Measurements from ENCODE around the gene DPP10.

Gene DPP10

DNA sequence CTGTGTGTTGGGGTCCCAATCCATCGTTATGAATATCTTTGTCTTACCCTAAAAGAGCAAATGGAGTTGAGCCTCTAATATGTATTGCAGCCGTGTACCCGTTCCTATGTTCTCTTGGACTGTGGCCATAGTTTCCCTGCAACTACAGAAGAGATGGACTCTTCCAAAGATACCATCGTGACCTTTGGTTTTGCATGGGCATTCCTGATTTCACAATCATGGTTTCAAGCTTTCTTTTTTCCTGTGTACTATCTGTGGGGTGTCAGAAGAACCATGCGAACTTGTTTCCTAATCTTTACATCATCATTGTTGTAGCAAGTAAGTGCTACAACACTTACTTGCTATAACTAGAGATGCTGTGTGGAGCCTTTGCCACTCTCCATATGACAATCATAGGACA is 1295.7 kb downstream of the DPP10 start:
- Histone ChIP-seq H3K27ac (ENCODE audit: low read depth, low read length) (no peak overlapping the region), H3K36me3 (ENCODE audit: control insufficient read depth, insufficient read depth, low read length) (no peaks in the 10 kb centered on the region), H3K27me3 (ENCODE audit: control insufficient read depth, insufficient read depth, low read length) (no peaks in the 10 kb centered on the region), H3K9ac (ENCODE audit: low read length) (no peak overlapping the region), H3K4me1 (ENCODE audit: control insufficient read depth, insufficient read depth, low read length) (no peaks in the 10 kb centered on the region), H3K4me3 (ENCODE audit: low read length) (no peak overlapping the region)

DNA sequence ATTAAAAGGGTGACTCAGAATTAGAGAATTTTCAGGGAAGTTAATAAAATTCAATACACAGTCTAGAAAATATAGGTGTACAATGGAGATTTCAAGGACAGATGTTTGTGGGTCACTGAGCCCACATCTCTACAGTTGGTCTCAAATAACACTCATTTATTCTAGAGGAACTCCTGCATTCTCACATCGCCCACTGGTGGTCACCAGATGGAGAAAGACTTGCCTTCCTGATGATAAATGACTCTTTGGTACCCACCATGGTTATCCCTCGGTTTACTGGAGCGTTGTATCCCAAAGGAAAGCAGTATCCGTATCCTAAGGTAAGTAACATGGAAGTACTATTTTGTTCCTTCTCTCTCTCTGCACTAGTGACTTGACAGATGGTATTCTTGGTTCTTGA is 1297.1 kb downstream of the DPP10 start:
- Histone ChIP-seq H3K9ac (ENCODE audit: low read length) (no peak overlapping the region), H3K27ac (ENCODE audit: low read depth, low read length) (no peak overlapping the region), H3K4me3 (ENCODE audit: low read length) (no peak overlapping the region), H3K36me3 (ENCODE audit: control insufficient read depth, insufficient read depth, low read length) (no peaks in the 10 kb centered on the region), H3K4me1 (ENCODE audit: control insufficient read depth, insufficient read depth, low read length) (no peaks in the 10 kb centered on the region), H3K27me3 (ENCODE audit: control insufficient read depth, insufficient read depth, low read length) (no peaks in the 10 kb centered on the region)

DNA sequence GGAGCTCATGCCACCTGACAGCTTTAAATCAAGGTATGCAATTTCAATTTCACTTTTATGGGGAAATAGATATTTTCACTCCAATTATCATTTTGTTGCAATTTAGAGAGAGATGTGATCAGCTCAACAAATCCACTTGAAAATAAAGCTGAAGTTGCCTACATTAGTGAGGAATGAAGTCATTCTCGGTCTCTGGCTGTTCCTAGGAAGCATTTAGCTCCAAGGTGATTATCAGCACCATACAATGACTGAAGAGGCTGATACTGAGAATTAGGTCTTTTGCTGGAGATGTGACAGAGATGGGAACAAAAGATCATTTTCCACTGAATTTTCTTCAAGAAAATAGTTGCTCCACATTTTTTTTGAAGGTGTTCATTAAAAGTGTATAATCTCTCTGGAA is 1303.7 kb downstream of the DPP10 start:
- H3K36me3 ChIP-seq (ENCODE audit: control insufficient read depth, insufficient read depth, low read length): no peaks in the 10 kb centered on the region
- no peak overlapping the region for H3K27ac ChIP-seq (ENCODE audit: low read depth, low read length)
- no peak overlapping the region for H3K4me3 ChIP-seq (ENCODE audit: low read length)
- H3K4me1 ChIP-seq (ENCODE audit: control insufficient read depth, insufficient read depth, low read length): no peaks in the 10 kb centered on the region
- H3K27me3 ChIP-seq (ENCODE audit: control insufficient read depth, insufficient read depth, low read length): no peaks in the 10 kb centered on the region
- H3K9ac ChIP-seq (ENCODE audit: low read length): no peak overlapping the region

DNA sequence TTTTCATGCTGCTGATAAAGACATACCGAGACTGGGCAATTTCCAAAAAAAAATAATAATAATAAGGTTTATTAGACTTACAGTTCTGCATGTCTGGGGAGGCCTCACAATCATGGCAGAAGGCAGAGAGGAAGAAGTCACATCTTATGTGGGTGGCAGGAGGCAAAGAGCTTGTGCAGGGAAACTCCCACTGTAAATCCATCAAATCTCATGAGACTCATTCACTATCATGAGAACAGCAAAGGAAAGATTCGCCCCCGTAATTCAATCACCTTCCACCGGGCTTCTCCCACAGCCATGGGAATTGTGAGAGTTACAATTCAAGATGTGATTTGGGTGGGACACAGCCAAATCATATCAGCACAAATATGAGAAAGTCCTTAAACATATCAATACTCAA is 1314.8 kb downstream of the DPP10 start:
- no peak overlapping the region for H3K4me3 ChIP-seq (ENCODE audit: low read length)
- no peaks in the 10 kb centered on the region for H3K36me3 ChIP-seq (ENCODE audit: control insufficient read depth, insufficient read depth, low read length)
- no peaks in the 10 kb centered on the region for H3K27me3 ChIP-seq (ENCODE audit: control insufficient read depth, insufficient read depth, low read length)
- H3K27ac ChIP-seq (ENCODE audit: low read depth, low read length): no peak overlapping the region
- H3K9ac ChIP-seq (ENCODE audit: low read length): no peak overlapping the region
- H3K4me1 ChIP-seq (ENCODE audit: control insufficient read depth, insufficient read depth, low read length): no peaks in the 10 kb centered on the region

DNA sequence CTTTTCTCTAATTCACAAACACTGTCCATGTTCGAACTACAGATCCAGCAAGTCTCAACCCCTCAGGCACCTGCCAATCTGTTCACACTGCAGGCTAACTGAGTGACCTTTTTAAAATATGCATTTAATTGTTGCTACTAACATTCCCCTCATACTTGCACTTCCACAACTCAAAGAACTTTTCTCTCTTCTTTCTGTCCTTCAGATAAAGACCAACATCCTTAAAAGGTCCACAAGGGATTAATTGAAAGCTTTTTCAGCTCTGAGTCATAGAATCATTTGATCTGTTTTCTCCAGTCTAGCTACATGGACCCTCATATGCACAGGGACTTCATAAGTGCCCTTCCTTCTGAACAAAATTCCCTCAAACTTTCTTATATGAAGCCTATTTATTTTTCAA is 1321.2 kb downstream of the DPP10 start:
- Histone ChIP-seq H3K4me3 (ENCODE audit: low read length) (no peak overlapping the region), H3K36me3 (ENCODE audit: control insufficient read depth, insufficient read depth, low read length) (no peaks in the 10 kb centered on the region), H3K27me3 (ENCODE audit: control insufficient read depth, insufficient read depth, low read length) (no peaks in the 10 kb centered on the region), H3K9ac (ENCODE audit: low read length) (no peak overlapping the region), H3K4me1 (ENCODE audit: control insufficient read depth, insufficient read depth, low read length) (no peaks in the 10 kb centered on the region), H3K27ac (ENCODE audit: low read depth, low read length) (no peak overlapping the region)

DNA sequence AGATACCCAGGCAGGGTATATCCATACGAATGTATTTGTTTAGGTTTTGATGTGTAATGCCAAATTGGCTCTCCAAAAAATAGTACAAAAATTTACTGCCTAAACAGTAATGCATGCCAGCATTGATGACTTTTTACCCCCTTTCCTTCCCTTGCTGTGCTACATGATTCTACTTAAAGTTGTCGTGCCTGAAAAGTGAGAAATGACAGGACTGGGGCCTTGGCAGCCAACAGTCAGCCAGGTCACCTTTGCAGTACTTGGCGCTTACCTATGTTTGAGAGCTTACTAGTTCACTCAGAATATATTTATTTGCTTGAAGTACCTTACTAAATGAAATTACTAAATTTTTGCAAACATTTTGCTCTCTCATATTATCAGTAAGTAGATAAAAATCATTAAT is 1329.1 kb downstream of the DPP10 start:
- Histone ChIP-seq H3K4me3 (ENCODE audit: low read length) (no peak overlapping the region), H3K36me3 (ENCODE audit: control insufficient read depth, insufficient read depth, low read length) (no peaks in the 10 kb centered on the region), H3K27me3 (ENCODE audit: control insufficient read depth, insufficient read depth, low read length) (no peaks in the 10 kb centered on the region), H3K4me1 (ENCODE audit: control insufficient read depth, insufficient read depth, low read length) (no peaks in the 10 kb centered on the region), H3K27ac (ENCODE audit: low read depth, low read length) (no peak overlapping the region), H3K9ac (ENCODE audit: low read length) (no peak overlapping the region)

DNA sequence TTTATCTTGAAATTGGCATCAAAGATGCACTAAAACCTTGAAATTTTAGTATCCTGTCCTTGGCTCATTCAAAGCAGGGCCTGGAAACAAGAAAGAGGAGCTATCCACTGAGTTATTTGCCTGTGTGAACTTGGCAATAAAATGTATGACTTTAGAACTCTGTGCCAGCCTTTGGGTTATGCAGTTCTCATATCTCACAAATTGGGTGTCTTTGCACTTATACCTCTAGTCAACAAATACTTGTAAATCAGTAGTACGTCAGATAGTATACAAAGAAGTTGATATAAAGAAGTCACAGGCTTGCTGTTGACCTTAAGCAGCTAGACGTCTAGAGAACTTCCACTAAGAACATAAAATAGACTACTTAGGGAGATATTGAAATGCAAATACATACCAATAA is 1331.9 kb downstream of the DPP10 start:
- H3K4me3 ChIP-seq (ENCODE audit: low read length): no peak overlapping the region
- no peak overlapping the region for H3K9ac ChIP-seq (ENCODE audit: low read length)
- no peak overlapping the region for H3K27ac ChIP-seq (ENCODE audit: low read depth, low read length)
- no peaks in the 10 kb centered on the region for H3K4me1 ChIP-seq (ENCODE audit: control insufficient read depth, insufficient read depth, low read length)
- no peaks in the 10 kb centered on the region for H3K36me3 ChIP-seq (ENCODE audit: control insufficient read depth, insufficient read depth, low read length)
- no peaks in the 10 kb centered on the region for H3K27me3 ChIP-seq (ENCODE audit: control insufficient read depth, insufficient read depth, low read length)

DNA sequence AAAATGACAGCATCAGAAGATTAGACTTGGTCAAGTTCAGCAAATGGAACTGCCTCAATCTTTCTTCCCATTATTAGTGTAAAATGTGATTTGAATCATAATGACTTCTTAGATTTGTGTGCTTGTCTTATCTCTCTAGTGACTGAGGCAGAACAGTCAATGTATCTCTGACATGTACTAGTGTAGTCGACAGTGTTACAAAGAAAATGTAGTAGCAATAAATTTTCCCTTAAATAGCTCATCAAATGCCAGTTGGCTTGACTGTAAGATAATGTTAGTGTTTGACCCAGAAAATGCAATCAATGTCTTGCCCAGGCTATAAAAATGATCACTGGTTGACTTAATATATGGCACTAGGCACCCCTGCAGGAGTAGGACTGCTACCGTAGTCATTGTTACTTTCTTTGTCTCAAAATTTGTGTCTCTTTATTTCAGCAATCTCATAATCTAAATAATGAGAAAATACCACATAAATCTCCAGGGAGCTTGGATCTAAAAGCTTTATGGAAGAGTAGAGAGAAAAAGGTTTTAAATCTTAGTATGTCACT is 1336.7 kb downstream of the DPP10 start:
- Histone ChIP-seq H3K9ac (ENCODE audit: low read length) (no peak overlapping the region), H3K27ac (ENCODE audit: low read depth, low read length) (no peak overlapping the region), H3K36me3 (ENCODE audit: control insufficient read depth, insufficient read depth, low read length) (no peaks in the 10 kb centered on the region)

DNA sequence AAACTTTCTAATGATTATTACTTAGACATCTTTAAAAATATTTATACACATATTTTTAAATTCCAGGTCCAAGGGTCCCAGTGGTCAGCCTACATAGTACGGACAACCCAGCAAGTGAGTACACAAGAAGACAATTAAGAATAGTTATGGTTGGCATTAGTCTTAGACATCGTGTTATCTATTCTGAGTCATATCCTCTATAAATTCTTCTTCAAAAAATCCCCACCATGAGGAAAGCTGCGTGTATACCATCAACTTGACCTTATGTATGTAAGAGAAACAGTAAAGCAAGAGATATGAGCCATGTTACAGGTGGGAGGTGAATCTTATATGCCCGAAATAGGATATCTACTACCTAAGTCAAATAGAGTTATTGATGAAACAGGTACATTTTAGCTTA is 1339.8 kb downstream of the DPP10 start:
- no peak overlapping the region for H3K27ac ChIP-seq (ENCODE audit: low read depth, low read length)
- H3K36me3 ChIP-seq (ENCODE audit: control insufficient read depth, insufficient read depth, low read length): no peaks in the 10 kb centered on the region
- no peaks in the 10 kb centered on the region for H3K27me3 ChIP-seq (ENCODE audit: control insufficient read depth, insufficient read depth, low read length)
- H3K4me1 ChIP-seq (ENCODE audit: control insufficient read depth, insufficient read depth, low read length): no peaks in the 10 kb centered on the region
- no peak overlapping the region for H3K9ac ChIP-seq (ENCODE audit: low read length)
- H3K4me3 ChIP-seq (ENCODE audit: low read length): no peak overlapping the region

More for the DNA sequence above, 1336.7 kb downstream of the DPP10 start:
- Histone ChIP-seq H3K4me3 (ENCODE audit: low read length) (no peak overlapping the region), H3K4me1 (ENCODE audit: control insufficient read depth, insufficient read depth, low read length) (no peaks in the 10 kb centered on the region), H3K27me3 (ENCODE audit: control insufficient read depth, insufficient read depth, low read length) (no peaks in the 10 kb centered on the region)

DNA sequence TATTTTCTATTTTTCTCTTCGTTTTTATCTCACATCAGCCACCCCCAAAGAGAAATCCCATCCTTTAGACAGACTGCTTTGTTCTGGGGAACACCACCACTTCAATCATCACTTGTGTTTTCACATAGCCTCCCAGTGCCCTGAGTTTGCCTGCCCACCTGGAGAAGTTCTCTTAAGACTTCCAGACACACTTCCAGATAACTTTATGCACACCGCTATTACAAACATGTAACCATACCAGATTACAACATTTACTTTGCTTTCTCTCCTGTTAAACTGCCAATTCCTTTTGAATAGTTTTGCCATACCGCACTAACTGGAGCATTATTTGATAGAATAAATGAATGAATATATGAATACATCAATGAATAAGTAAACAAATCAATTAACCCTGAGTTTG is 1353.6 kb downstream of the DPP10 start:
- no peak overlapping the region for H3K4me3 ChIP-seq (ENCODE audit: low read length)
- H3K36me3 ChIP-seq (ENCODE audit: control insufficient read depth, insufficient read depth, low read length): no peaks in the 10 kb centered on the region
- H3K9ac ChIP-seq (ENCODE audit: low read length): no peak overlapping the region
- H3K27ac ChIP-seq (ENCODE audit: low read depth, low read length): no peak overlapping the region
- H3K27me3 ChIP-seq (ENCODE audit: control insufficient read depth, insufficient read depth, low read length): no peaks in the 10 kb centered on the region
- no peaks in the 10 kb centered on the region for H3K4me1 ChIP-seq (ENCODE audit: control insufficient read depth, insufficient read depth, low read length)

DNA sequence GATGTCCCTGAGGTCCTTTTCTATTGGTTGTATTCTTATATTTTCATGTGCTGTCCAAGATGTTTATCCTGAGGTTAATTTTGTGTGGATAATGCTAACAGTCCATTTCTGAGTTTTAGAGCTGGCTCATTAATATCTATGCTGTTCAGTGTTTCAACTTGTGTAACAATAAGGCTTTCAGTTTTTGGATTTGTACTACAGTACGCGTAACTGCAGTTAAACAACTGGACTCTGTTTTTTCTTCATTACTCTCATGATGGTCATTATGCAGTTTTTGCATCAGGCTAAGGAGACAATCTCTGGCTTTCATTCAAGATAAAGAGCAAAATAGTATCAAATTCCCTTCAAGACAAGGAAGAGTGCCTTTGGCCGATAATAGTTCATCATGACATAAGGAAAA is 1364.8 kb downstream of the DPP10 start:
- no peaks in the 10 kb centered on the region for H3K4me1 ChIP-seq (ENCODE audit: control insufficient read depth, insufficient read depth, low read length)
- H3K4me3 ChIP-seq (ENCODE audit: low read length): no peak overlapping the region
- H3K36me3 ChIP-seq (ENCODE audit: control insufficient read depth, insufficient read depth, low read length): no peaks in the 10 kb centered on the region
- no peak overlapping the region for H3K9ac ChIP-seq (ENCODE audit: low read length)
- no peak overlapping the region for H3K27ac ChIP-seq (ENCODE audit: low read depth, low read length)
- no peaks in the 10 kb centered on the region for H3K27me3 ChIP-seq (ENCODE audit: control insufficient read depth, insufficient read depth, low read length)

DNA sequence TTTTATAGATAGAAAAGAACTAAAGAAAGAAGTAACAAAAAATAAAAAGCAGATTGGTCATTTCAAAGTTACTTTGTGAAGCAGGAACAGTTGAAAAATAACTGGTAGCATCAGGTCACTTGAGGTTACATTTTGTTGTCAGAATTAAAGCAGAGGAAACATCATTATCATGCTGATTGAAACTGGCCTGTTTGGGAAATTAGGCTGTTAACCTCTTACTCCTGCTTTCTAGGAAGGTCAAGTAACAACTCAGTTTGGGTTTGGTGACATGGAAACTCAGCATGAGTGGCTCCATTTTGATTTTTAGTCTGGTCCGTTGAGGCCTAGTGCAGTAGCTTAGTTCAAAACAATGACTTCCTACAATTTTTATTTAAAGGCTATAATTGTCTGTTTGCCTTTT is 1383.5 kb downstream of the DPP10 start:
- no peak overlapping the region for H3K27ac ChIP-seq (ENCODE audit: low read depth, low read length)
- H3K36me3 ChIP-seq (ENCODE audit: control insufficient read depth, insufficient read depth, low read length): no peaks in the 10 kb centered on the region
- no peak overlapping the region for H3K9ac ChIP-seq (ENCODE audit: low read length)
- no peaks in the 10 kb centered on the region for H3K4me1 ChIP-seq (ENCODE audit: control insufficient read depth, insufficient read depth, low read length)
- no peak overlapping the region for H3K4me3 ChIP-seq (ENCODE audit: low read length)
- no peaks in the 10 kb centered on the region for H3K27me3 ChIP-seq (ENCODE audit: control insufficient read depth, insufficient read depth, low read length)

DNA sequence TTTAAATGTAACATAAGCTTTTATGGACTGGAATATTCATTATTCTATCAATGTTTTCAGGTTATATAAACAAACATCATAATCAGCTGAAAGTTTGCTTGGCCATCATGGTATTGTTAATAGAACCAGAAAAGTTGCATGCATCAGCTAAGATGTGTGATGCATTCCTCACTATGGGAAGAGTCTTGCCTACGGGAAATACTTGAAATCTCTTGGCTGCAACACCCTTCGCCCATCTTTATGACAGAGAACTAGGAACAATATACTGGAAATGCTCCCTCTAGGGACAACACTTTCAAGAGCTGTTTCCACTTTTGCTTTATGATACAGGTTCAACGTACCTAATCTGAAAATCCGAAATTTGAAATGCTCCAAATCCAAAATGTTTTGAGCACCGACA is 1390.8 kb downstream of the DPP10 start:
- Histone ChIP-seq H3K27me3 (ENCODE audit: control insufficient read depth, insufficient read depth, low read length) (no peaks in the 10 kb centered on the region), H3K4me1 (ENCODE audit: control insufficient read depth, insufficient read depth, low read length) (no peaks in the 10 kb centered on the region), H3K9ac (ENCODE audit: low read length) (no peak overlapping the region), H3K27ac (ENCODE audit: low read depth, low read length) (no peak overlapping the region), H3K4me3 (ENCODE audit: low read length) (no peak overlapping the region), H3K36me3 (ENCODE audit: control insufficient read depth, insufficient read depth, low read length) (no peaks in the 10 kb centered on the region)

All from rectal smooth muscle tissue (tissue), 1 donor.